Spleen (tissue), 7 donors: ENCODE results near the gene SYNJ2.
A peak's percentile ranks its signal among the peaks of the same experiment; 100 is the strongest.

Experiments used
- CTCF ChIP-seq, 11 experiments: fragments of 200-600 bp in 7 of 11; fragments of 450-650 bp in 4 of 11; sonication (generic) in 4 of 11; IDR thresholded peaks in 8 of 11; conservative IDR thresholded peaks in 3 of 11; 1 replicate in 7 of 11; 2 replicates in 4 of 11; pipeline versions ENCODE4 v1.4.0 to v1.8.0; 2016 to 2021; ENCODE audit warnings: antibody characterized with exemption in 11 of 11, inconsistent platforms in 4 of 11, mild to moderate bottlenecking in 1 of 11
- POLR2A ChIP-seq, 3 donors: fragments of 450-650 bp; IDR thresholded peaks; one replicate each; pipeline ENCODE4 v1.5.1; 2017; ENCODE audit warnings: antibody characterized with exemption in 3 of 3, mild to moderate bottlenecking in 1 of 3
- POLR2AphosphoS5 ChIP-seq, 3 donors: sonication (generic); formaldehyde crosslinking; IDR thresholded peaks; one replicate each; pipeline ENCODE4 v1.5.1; 2017; ENCODE audit warnings: antibody characterized with exemption in 3 of 3
- donor health status: DM: no; HTN: no; CAD: no; lungs with moderate emphysema.
- donor health status: DM: no; HTN: no; CAD: no.
- donor health status: DM: no; HTN: no; CAD: no.

- TF ChIP-seq CTCF (IDR thresholded peaks at IDR 0.05 in 8 of 11, conservative IDR thresholded peaks at IDR 0.05 in 3 of 11) (peak; percentile 46 to 84 (median 74)), POLR2AphosphoS5 (IDR thresholded peaks at IDR 0.05) (peak; percentile 78 to 85 (median 83)), POLR2A (IDR thresholded peaks at IDR 0.05) (no peak)
Observed at GRCh38 chr6:158026054-158026900, 44.6 kb downstream of the SYNJ2 start.
